ENCODE results near the gene NAP1L1.
"Not testable (repeated sequence)": the region's sequence is repeated elsewhere in the genome, so short reads cannot be mapped to it uniquely, and the experiment has no call there.

NAP1L1 gene

GRCh38 chr12:75990189-75990912 is 94.1 kb downstream of the NAP1L1 start:
- no peak overlapping the region for H3K27ac ChIP-seq
- TF ChIP-seq EZH2 (IDR thresholded peaks at IDR 0.05) (no peak), FOXP2 (optimal IDR thresholded peaks at IDR 0.05; ENCODE audit: control extremely low read depth, extremely low read length, insufficient read depth) (no peak), POLR2AphosphoS5 (IDR thresholded peaks at IDR 0.05; ENCODE audit: borderline replicate concordance, low read depth, low read length) (no peak)
- no peak overlapping the region for H3K9ac ChIP-seq (ENCODE audit: insufficient read length)
- no peaks in the 10 kb centered on the region for H3K36me3 ChIP-seq (ENCODE audit: insufficient read depth, low read length)
- no peak overlapping the region for H3K4me3 ChIP-seq
- no peaks in the 10 kb centered on the region for H3K9me3 ChIP-seq (ENCODE audit: low read depth, low read length)
- no peak for DNase-seq (ENCODE audit: low read depth, low spot score)

DNA sequence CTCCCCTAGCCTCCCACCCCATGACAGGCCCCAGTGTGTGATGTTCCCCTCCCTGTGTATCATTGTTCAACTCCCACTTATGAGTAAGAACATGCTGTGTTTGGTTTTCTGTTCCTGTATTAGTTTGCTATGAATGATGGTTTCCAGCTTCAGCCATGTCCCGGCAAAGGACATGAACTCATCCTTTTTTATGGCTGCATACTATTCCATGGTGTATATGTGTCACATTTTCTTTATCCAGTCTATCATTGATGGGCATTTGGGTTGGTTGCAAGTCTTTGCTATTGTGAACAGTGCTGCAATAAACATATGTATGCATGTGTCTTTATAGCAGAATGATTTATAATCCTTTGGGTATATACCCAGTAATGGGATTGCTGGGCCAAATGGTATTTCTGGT is 96.8 kb downstream of the NAP1L1 start:
- not testable (repeated sequence) for DNase-seq (ENCODE audit: low read depth, low spot score); H3K9ac ChIP-seq (ENCODE audit: insufficient read length); H3K4me3 ChIP-seq

More for the DNA sequence above, 96.8 kb downstream of the NAP1L1 start:
- H3K9me3 ChIP-seq (ENCODE audit: low read depth, low read length); H3K36me3 ChIP-seq (ENCODE audit: insufficient read depth, low read length); H3K27ac ChIP-seq: not testable (repeated sequence)
